KOPT-K1 (cell line): ENCODE results near the gene SPACA4.

ENCODE experiments used
- H3K27ac ChIP-seq: fragments of 200-600 bp; sonication (generic); 2 replicates; pipeline ENCODE4 v1.5.1; 2016; ENCODE audit warnings: antibody characterized with exemption, mild to moderate bottlenecking, low read depth, low read length; ENCODE audit not compliant: poor library complexity, severe bottlenecking
- H3K36me3 ChIP-seq: fragments of 200-600 bp; sonication (generic); 2 replicates; pipeline ENCODE4 v1.5.1; 2017; ENCODE audit warnings: antibody characterized with exemption, mild to moderate bottlenecking, low read length, moderate library complexity; ENCODE audit not compliant: insufficient read depth
- H3K9me3 ChIP-seq: fragments of 200-600 bp; sonication (generic); 2 replicates; pipeline ENCODE4 v1.5.1; 2017; ENCODE audit warnings: antibody characterized with exemption, low read length, mild to moderate bottlenecking; ENCODE audit not compliant: insufficient read depth, poor library complexity, severe bottlenecking

SPACA4 gene

DNA sequence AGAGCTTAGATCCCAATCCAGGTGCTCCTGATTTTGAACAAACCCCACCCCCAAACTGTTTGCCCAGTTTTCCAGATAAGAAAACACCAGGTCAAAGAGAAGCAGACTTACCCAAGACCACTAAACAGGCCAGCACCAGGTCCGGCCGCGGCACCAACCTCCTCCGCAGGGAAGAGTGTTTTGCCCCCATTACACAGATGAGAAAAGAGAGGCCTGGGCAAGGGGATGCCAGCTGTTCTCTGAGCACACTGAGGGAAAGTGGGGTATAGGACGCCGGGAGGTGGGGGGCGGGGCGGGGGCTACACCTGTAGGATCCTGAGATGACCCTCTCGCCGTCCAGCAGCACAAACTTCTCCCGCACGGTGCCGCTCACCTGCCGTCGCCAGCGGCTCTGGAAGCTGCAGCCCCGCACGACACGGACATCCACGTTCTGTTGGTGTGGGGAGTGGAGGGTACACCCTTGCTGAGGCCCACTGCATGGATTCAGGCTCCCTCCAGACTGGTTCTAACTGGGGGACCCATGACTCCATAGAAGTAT, 3.1 kb downstream of the SPACA4 start:
- Histone ChIP-seq H3K9me3 (no peaks in the 10 kb centered on the region), H3K36me3 (peaks cover 13% of the 10 kb centered on the region; the same call in 1 of the 2 replicates), H3K27ac (no peak overlapping the region)

DNA sequence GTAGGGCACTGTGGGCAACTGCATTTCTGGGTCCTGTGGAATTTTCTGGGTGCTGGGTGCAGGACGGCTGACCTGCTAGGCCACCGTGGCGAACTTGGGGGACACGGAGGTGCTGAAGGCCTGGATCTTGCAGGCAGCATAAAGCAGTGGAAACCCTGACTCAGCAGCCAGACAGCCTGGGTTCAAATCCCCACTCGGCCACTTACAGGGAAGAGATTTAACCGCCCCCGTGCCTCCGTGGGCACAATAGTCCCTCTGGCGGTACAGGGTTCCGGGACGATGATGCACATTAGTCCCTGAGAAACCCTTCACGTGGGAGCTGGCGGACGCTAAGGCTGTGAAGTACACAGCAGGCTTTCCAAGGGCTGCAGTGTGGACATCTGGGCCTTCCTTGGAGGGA, 5.3 kb downstream of the SPACA4 start:
- Histone ChIP-seq H3K36me3 (peaks cover 36% of the 10 kb centered on the region), H3K9me3 (no peaks in the 10 kb centered on the region), H3K27ac (no peak overlapping the region)

DNA sequence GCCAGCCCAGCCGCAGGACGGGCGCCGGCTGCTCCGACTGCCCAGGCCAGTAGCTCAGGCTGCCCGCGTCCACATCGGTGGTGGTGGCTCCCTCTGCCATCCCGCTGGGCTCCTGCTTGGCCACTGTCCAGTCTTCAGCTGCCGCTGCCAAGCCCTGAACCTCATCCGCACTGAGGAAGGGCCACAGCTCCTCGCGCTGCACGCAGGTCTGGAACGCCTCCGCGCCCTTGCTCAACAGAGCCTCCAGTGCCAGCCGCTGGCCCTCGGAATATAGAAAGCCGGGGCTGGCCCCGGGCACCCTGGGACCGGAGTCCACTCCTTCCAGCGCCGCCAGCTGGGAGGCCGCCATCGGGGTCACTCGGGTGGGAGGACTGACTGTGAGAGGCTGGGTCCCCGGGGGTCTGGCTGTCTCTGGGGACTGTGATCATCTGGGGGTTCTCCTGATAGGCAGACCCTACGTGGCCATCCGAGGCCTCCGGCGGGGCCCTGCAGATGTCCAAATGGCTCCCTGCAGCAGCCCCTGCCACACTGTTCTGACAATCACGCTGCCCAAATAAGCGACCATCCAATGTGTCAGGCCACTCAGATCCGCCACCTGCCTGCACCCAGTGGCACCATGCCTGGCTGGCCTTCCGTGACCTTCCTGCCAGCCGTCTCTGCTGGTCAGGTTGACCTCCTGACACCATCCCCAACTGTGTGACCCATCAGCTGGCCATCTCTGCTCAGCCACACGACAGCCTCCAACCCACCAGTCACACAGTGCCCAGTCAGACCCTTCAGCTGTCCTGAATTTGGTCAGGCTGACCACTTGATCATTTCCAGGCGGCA, 6.7 kb downstream of the SPACA4 start:
- no peaks in the 10 kb centered on the region for H3K9me3 ChIP-seq
- no peak overlapping the region for H3K27ac ChIP-seq
- peaks cover 49% of the 10 kb centered on the region for H3K36me3 ChIP-seq

DNA sequence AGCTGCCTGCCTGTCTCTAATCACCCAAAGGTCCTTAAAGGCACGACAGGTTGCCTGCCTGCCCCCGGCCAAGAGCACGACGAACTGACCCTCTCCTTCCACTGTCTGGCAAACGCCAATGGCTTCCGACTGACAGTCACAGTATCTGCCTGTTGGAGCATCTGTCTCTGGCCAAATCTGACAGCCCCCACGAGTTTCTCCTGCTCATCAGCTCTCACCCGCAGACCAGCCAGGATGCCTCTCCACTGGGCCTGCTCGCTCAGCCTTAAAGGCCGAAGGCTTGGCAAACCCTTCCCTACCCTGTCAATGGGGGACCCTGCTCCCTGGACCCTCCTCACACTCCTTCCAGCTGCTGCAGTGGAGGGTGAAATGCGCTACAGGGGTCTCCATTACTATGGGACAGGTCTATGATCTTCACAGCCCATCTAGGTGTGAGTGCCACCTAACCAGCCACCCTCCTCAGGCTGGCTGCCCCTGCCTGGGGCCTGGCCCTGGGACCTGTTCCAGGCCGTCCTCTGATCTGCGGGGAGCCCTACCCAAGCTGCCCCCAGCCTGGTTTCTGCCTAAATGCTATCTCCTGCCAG, 7.4 kb downstream of the SPACA4 start:
- H3K9me3 ChIP-seq, result no peaks in the 10 kb centered on the region
- no peak overlapping the region for H3K27ac ChIP-seq
- H3K36me3 ChIP-seq, result peaks cover 56% of the 10 kb centered on the region

DNA sequence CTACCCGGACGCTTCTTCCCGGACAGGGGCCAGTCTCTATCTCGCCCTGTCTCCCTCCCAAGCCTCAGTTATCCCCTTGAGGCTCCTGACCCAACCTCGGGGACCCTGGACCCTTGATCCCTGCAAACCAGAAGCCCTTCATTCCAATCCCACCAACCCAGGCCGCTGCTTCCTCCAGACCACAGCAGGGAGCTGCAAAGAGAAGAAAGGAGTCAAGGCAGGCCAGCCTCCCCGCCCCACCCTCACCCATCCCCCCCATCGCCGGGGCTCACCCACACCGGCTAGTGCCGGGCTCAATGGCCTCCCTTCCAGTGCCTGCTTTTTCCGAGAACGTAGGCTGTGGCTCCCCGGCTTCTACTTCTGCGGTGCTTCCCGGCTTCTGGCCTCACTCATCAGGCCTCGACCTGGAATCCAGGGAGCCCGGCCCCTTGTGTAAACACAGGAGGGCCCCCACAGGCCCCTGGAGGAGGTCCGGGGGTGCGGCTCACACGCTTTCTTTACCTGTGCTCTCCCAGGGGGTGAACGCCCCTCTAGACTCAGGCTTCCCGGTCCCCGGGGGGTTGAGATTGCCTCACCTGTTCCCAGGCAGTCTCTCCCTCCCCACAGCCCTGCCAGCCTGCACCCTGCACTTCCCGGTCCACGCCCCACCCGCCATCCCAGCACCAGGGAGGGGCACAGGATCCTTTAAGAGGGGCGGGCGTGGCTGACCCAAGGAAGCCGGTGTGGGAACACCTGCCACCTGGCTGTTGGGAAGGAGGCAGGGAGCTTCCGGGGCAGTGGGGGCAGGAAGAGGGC, 8.1 kb downstream of the SPACA4 start, which contains the start of gene FAM83E:
FAM83E (minus strand) TSS at position 641 of the 795 bp plus-strand sequence. CDS start 1,704 bp downstream, outside the sequence.
- H3K27ac ChIP-seq, result no peak within 1 kb of the TSS
- peaks cover 56% of the 10 kb centered on the region for H3K36me3 ChIP-seq

DNA sequence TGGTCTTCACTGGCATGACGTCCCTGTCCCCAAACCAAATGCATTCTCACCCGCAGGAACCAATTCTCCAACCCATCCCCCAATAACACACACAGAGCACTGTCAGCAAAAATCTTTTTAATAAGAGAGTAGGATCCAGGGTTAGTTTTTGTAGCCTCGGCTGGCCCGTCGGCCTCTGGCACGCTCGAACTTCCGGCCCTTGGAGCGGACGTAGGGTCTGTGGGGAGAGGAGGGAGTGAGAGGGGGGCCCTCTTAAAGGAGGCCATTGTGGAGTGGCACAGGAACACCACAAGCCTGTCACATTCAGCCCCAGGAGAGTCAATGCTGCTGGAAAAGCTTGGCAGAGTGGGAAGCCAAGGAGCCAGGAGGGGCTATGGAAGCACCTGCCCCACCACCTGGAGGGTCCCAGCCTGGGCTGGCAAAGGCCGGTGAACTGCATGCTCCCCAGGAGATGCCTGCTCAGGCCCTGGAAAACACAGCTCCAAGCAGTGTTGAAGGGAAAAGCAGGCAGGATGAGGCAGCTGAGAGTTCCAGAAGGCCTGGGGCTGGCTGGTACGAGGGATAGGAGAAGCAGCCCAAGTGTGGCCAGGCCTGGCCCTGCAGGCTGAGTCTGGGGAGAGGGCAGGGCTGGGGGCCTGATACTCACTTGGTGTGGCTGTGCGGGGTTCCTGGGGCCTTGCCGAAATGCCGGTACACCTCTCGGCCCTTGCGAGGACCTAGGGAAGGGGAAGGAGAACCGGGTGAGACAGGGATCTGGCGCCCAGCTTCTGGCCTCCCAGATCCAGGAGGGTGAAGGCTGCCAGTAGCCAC, 8.9 kb downstream of the SPACA4 start:
- H3K27ac ChIP-seq, result no peak overlapping the region

More for the DNA sequence above, 8.1 kb downstream of the SPACA4 start, which contains the start of gene FAM83E:
- H3K9me3 ChIP-seq, result no peaks in the 10 kb centered on the region

DNA sequence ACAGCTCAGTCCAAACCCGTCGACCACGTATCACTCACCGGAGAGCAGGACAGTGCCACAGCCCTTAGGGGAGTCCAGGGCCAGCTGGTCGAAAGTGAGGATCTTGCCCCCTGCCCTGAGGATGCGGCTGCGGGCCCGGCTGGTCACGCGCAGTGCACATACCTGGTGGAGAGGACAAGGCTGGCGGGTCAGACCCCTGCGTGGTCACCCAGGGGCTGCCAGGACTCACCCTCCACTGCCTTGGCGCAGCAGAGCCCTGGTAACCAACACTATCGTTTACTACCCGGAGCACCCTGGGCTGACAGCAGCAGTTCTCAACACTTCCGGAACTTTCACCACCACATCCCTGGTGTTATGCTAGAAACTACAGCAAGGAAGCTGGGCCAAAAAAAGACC, 9.5 kb downstream of the SPACA4 start:
- Histone ChIP-seq H3K9me3 (no peaks in the 10 kb centered on the region), H3K27ac (no peak overlapping the region), H3K36me3 (peaks cover 56% of the 10 kb centered on the region)

More for the DNA sequence above, 8.9 kb downstream of the SPACA4 start:
- Histone ChIP-seq H3K9me3 (no peaks in the 10 kb centered on the region), H3K36me3 (peaks cover 56% of the 10 kb centered on the region)

DNA sequence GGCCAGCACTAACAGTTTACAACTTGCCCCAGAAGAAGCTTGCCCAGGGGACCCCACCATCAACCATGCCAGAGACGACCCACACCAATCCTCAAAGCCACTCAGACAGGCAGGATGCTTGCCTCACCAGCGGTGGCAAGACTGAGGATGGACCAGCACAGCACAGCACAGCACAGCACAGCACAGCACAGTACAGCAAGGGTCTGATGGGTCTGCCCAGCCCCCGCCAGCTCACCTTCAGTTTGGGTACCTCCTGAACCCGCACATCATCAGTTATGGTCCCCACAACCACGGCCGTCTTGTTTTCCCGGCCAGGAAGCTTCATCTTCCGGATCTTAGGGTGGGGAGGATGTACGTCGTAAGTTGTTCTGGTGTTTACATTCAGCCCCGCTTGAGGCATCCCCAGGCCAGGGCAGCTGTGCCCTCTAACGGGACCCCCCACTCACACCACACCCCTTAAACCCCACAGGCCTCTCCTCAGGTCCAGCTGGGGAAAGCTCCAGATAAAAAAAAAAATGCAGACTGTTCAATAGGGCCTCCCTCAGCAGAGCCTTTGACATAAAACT, 10.0 kb downstream of the SPACA4 start:
- no peak overlapping the region for H3K27ac ChIP-seq
- H3K9me3 ChIP-seq, result no peaks in the 10 kb centered on the region
- peaks cover 56% of the 10 kb centered on the region for H3K36me3 ChIP-seq

DNA sequence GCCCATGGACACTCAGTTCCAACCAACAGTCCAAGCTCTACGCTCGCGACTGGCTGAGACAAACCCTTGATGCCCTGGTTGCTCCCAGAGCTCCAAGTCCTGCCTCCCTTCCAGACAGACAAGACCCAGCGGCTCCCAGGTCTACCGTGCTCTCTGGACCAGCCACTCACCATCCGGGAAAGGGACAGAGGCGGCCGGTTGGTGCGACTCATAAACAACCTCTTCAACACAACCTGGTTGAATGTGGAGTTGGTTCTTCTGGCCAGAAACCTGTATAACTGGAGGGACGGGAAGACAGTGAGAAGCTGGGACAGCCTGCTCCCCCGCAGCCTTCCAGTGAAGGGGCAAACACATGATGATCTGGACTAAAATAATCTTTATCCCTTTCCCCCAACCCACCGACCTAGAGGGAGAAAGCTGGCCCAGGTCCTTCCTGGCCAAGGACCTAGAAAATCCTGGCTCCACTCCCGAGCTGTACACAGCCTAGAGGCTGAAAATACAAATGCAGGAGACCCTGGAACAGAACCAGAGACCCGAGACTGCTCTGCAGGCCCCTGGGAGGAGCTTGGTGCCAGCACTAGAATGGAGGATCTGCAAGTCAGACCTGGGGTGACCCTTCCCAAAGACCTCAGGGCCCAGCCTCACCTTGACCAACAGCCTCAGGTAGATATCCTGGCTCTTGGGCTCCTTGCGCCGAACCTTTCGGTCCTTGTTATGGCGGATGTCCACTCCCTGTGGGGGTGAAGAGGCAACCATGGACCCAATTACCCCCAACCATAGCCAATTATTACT, 10.8 kb downstream of the SPACA4 start:
- Histone ChIP-seq H3K27ac (peak overlapping the region; percentile 88), H3K36me3 (peaks cover 57% of the 10 kb centered on the region), H3K9me3 (no peaks in the 10 kb centered on the region)

DNA sequence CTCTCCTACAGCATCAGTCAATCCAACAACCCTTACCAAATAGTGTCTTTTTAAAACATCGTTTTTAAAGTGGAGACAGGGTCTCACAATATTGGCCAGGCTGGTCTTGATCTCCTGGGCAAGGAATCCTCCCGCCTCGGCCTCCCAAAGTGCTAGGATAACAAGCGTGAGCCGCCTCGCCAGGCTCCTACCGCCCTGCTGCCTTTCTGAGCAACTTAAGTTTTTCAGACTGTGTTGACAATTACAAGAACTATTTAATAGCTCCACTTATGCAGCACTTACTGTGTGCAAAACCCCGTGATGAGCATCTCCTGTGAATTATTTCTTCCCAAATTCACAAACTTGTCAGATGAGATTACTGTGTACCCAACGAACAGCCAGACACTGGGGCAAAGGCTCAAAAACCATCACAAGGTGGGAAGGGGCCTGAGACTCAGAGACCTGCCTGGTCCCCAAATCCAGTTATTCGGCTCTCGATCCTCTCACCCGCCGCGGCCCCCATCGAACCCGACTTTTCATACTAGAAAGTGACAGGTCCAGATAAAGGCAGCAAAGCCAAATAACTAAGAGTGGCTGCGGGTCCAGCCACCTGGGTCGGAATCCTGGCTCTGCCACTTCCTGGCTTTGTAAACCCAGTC, 11.9 kb downstream of the SPACA4 start:
- Histone ChIP-seq H3K36me3 (peaks cover 55% of the 10 kb centered on the region), H3K27ac (peak overlapping the region; percentile 88), H3K9me3 (no peaks in the 10 kb centered on the region)

DNA sequence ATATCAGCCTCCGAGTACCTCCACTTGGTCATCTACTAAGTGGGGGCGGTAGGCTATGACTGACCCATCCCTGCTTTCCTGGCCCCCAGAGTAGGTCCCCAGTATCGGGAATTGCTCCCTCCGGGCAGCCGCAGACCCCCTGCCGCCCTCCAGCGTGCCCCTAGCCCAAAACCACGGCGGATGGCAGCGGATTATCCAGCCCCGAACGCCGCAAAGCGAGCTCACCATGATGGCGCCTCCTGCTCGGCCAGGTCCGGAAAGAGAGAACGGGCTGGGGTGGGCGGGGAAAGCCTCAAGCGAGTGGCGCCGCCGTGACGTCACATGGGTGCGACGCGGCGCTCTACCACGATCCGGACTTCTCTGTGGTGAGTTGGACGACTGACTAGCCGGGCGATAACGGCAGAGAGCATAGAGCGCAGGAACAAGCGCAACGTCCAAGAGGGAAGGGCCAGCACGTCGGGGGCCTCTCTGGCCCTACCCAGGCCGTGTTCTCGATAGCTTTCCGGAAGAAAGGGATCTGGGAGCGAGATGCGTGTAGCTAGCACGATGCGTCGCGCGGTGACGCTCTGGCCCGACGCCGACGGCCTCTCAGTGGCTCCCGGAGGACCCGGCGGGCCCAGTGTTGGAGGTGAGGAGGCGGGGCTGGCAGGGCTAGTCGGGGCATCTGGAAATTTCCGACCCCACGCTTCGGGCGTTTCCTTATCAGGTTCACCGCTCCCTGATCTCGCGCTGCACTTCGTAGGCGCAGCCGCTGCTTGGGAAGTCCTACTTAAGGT, 12.6 kb downstream of the SPACA4 start, which contains the start of the genes RPL18 and SPHK2:
RPL18 (minus strand) TSS at position 263 of the 776 bp plus-strand sequence; CDS start at position 228, 35 bp downstream.
SPHK2 (plus strand) TSS at position 591 of the 776 bp plus-strand sequence. CDS start 1,009 bp downstream, outside the sequence.
- Histone ChIP-seq H3K27ac (peak within 1 kb of the TSS; percentile 88), H3K36me3 (peaks cover 48% of the 10 kb centered on the region), H3K9me3 (no peaks in the 10 kb centered on the region)
